Colonic mucosa (tissue), 4 donors: ENCODE data around the gene TUBA4A. TPM values are rescaled to one million over a fixed set of nuclear protein-coding genes. Genes with fewer than 3 reads are reported as not detected.
"Not testable (repeated sequence)": the region's sequence is repeated elsewhere in the genome, so short reads cannot be mapped to it uniquely, and the experiment has no call there.

ENCODE experiments used
- DNase-seq: peaks from one replicate; pipeline ENCODE4 v3.0.0-alpha.2; 2020
- H3K27ac ChIP-seq: fragments of 200-600 bp; one replicate; pipeline ENCODE4 v1.8.0; 2021
- H3K27me3 ChIP-seq: fragments of 200-600 bp; one replicate; pipeline ENCODE4 v1.8.0; 2021
- H3K36me3 ChIP-seq: fragments of 200-600 bp; one replicate; pipeline ENCODE4 v1.8.0; 2021
- H3K4me1 ChIP-seq: fragments of 200-600 bp; one replicate; pipeline ENCODE4 v1.8.0; 2021; ENCODE audit warnings: mild to moderate bottlenecking
- H3K4me3 ChIP-seq: fragments of 200-600 bp; one replicate; pipeline ENCODE4 v1.8.0; 2021
- H3K9ac ChIP-seq, 2 donors: one replicate each; pipeline ENCODE4 v1.7.0; 2013; ENCODE audit warnings: control low read depth in 2 of 2, low read depth in 2 of 2, low read length in 2 of 2
- H3K9me3 ChIP-seq: fragments of 200-600 bp; one replicate; pipeline ENCODE4 v1.8.0; 2021
- CTCF ChIP-seq: fragments of 200-600 bp; IDR thresholded peaks from one replicate; pipeline ENCODE4 v1.8.0; 2022; ENCODE audit warnings: antibody characterized with exemption, mild to moderate bottlenecking
- intact Hi-C: fragments of 100-400 bp; cut with DNase I; formaldehyde crosslinking; loops from one replicate; pipeline ENCODE4 v1.14.1; 2022
- total RNA-seq, 2 donors: library from RNA; stranded (reverse); fragmentation: NEBNext Ultra II Directional in 1 of 2; extraction: Animal tissue kit (Norgen Biotek cat#: 25700) in 1 of 2; gene quantifications; one replicate each; pipeline ENCODE4 v1.2.1, GENCODE V29; 2021
- donor health status: healthy.
- donor health status: DM: no; HTN: no; CAD: no.
- donor health status: DM: no; HTN: no; CAD: no.

Gene TUBA4A
- total RNA-seq, 2 donors from 2014 or later: 68.4 to 149 TPM

- no peak overlapping the region for H3K27ac ChIP-seq
- no peak overlapping the region for H3K9ac ChIP-seq
- no peaks in the 10 kb centered on the region for H3K36me3 ChIP-seq
- no peaks in the 10 kb centered on the region for H3K9me3 ChIP-seq
- no peak overlapping the region for H3K4me3 ChIP-seq
- H3K27me3 ChIP-seq: no peaks in the 10 kb centered on the region
- intact Hi-C loops: loop anchor here (10.0 kb wide), 1 partner anchor 65 kb away; the partner anchor contains the start of genes ANKZF1 and ATG9A
- no peak for TF ChIP-seq CTCF
- DNase-seq: no peak
- H3K4me1 ChIP-seq: no peaks in the 10 kb centered on the region
Observed at GRCh38 chr2:219289537-219290361, 36.0 kb upstream of the TUBA4A start.

GRCh38 chr2:219289195-219289536 lies 35.4 kb upstream of the TUBA4A start:
- no peak overlapping the region for H3K4me3 ChIP-seq
- H3K36me3 ChIP-seq: no peaks in the 10 kb centered on the region
- H3K27me3 ChIP-seq: no peaks in the 10 kb centered on the region
- no peaks in the 10 kb centered on the region for H3K9me3 ChIP-seq
- H3K9ac ChIP-seq: no peak overlapping the region
- no peak for DNase-seq
- no peaks in the 10 kb centered on the region for H3K4me1 ChIP-seq
- H3K27ac ChIP-seq: no peak overlapping the region
- no peak for TF ChIP-seq CTCF
- intact Hi-C loops: no loop called here

GRCh38 chr2:219287580-219288265 lies 34.0 kb upstream of the TUBA4A start:
- no peak overlapping the region for H3K9ac ChIP-seq
- intact Hi-C loops: no loop called here
- TF ChIP-seq CTCF: no peak
- H3K27ac ChIP-seq: no peak overlapping the region
- no peaks in the 10 kb centered on the region for H3K36me3 ChIP-seq
- H3K27me3 ChIP-seq: no peaks in the 10 kb centered on the region
- H3K9me3 ChIP-seq: no peaks in the 10 kb centered on the region
- DNase-seq: no peak
- no peak overlapping the region for H3K4me3 ChIP-seq
- H3K4me1 ChIP-seq: no peaks in the 10 kb centered on the region

- H3K9me3 ChIP-seq, H3K27ac ChIP-seq, DNase-seq, H3K27me3 ChIP-seq, H3K4me3 ChIP-seq, H3K36me3 ChIP-seq, H3K9ac ChIP-seq, H3K4me1 ChIP-seq, intact Hi-C loops: not testable (repeated sequence)
Observed at GRCh38 chr2:219287116-219287440, 33.4 kb upstream of the TUBA4A start.

GRCh38 chr2:219286436-219287115 lies 32.9 kb upstream of the TUBA4A start:
- Histone ChIP-seq H3K4me1 (no peaks in the 10 kb centered on the region), H3K36me3 (no peaks in the 10 kb centered on the region), H3K9ac (no peak overlapping the region), H3K9me3 (no peaks in the 10 kb centered on the region), H3K4me3 (no peak overlapping the region), H3K27ac (no peak overlapping the region), H3K27me3 (no peaks in the 10 kb centered on the region)
- DNase-seq: no peak
- intact Hi-C loops: no loop called here
- no peak for TF ChIP-seq CTCF
